ENCODE data around the gene HYAL4.

The HYAL4 gene

DNA sequence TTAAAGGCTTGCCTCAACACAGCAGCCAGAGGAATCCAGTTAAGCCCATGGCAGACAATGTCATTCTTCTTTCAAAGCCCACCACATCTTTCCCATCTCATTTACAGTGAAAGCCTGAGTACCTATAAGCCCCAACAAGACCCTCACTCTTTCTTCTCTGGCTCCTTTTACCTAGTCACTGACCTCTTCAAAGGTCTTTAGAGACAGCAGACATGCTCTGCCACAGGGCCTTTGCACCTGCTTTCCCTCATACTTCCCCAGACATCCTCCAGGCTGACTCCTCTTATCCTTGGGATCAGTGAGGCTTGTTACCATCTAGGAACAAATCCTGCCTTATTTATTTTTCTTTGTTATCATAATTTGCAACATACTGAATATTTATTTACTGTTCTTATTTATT is 17.8 kb downstream of the HYAL4 start:
- TF ChIP-seq, protein P1, sequence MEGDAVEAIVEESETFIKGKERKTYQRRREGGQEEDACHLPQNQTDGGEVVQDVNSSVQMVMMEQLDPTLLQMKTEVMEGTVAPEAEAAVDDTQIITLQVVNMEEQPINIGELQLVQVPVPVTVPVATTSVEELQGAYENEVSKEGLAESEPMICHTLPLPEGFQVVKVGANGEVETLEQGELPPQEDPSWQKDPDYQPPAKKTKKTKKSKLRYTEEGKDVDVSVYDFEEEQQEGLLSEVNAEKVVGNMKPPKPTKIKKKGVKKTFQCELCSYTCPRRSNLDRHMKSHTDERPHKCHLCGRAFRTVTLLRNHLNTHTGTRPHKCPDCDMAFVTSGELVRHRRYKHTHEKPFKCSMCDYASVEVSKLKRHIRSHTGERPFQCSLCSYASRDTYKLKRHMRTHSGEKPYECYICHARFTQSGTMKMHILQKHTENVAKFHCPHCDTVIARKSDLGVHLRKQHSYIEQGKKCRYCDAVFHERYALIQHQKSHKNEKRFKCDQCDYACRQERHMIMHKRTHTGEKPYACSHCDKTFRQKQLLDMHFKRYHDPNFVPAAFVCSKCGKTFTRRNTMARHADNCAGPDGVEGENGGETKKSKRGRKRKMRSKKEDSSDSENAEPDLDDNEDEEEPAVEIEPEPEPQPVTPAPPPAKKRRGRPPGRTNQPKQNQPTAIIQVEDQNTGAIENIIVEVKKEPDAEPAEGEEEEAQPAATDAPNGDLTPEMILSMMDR (IDR thresholded peaks at IDR 0.05; ENCODE audit: control extremely low read depth, extremely low read depth, low read depth, missing control alignments), result no peak
- POLR2A ChIA-PET, result no interaction called here
- DNase-seq (ENCODE audit: extremely low spot score), result no peak
- CTCF ChIA-PET, result no interaction called here

DNA sequence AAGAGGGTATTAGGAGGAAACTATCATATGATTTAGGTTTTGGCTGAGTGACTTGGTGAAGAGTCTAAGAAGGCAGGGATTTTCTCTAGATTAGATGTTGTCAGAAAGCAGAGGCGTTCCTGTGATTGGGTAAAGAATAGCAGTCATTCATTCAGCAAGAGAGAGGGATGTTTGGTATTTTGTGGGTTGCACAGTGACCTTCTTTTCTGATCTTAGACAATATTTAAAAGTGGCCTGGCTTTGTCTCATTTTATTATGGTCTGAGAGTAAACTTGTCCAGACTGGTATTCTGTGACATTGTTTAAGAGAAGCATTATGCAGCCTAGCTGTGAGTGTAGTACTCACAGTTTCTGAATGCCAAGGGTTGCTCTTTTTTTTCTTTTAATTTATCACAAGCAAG is 18.5 kb downstream of the HYAL4 start:
- POLR2A ChIA-PET, result no interaction called here
- no peak for DNase-seq (ENCODE audit: extremely low spot score)
- CTCF ChIA-PET, result interaction anchor here (0.9 to 4.1 kb wide), 7 partner anchors 9 to 197 kb away, joined by 3 to 82 read pairs (median 13); no protein-coding TSS in a partner anchor
- TF ChIP-seq, protein P1 (IDR thresholded peaks at IDR 0.05; ENCODE audit: control extremely low read depth, extremely low read depth, low read depth, missing control alignments), result no peak

DNA sequence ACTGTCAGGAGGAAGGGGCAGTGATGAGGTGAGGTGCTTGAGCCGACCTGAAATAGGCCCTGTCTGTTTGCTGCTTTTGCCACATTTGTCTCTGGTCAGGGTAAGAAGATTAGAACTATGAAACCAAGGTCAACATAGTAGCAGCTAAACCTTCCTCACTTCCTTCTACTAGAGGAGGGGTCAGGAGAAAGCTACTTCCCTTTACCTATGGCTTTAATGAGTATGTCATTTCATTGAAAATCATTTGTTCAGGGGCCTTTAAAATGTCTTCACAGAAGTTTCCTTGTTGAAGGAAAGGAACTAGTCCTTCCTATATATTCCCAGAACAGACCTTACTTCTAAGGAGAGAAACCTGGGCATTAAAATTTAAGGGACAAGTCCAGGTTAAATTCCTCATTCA is 19.0 kb downstream of the HYAL4 start:
- DNase-seq (ENCODE audit: extremely low spot score), result no peak

DNA sequence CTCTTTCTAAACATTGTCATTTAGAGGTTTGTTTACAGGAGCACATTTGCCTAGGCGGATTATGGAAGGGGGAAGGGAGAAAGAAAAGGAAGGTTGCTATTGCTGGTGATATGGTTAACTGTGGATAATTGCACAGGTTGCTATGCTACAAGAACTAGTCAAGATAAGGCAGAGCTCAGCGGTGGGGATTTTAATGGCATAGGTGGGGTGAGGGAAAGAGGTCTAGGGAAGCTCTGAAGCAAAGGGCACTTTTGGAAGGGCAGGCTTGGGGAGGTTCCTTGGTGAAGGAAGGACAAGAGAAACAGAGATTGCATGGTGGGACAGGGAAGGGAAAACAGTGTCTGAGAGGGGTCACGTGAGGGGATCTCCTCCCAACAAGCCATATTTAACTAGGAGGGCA is 19.5 kb downstream of the HYAL4 start:
- ChIA-PET POLR2A (no interaction called here), CTCF (interaction anchor here (0.8 to 4.1 kb wide), 26 partner anchors 8 to 219 kb away, joined by 3 to 82 read pairs (median 8); partner anchors contain the start of genes HYAL4 and WASL)
- DNase-seq (ENCODE audit: extremely low spot score), result no peak
- TF ChIP-seq, protein P1 (IDR thresholded peaks at IDR 0.05; ENCODE audit: control extremely low read depth, extremely low read depth, low read depth, missing control alignments), result no peak

More for the DNA sequence above, 19.0 kb downstream of the HYAL4 start:
- CTCF ChIA-PET, result interaction anchor here (0.9 to 4.1 kb wide), 11 partner anchors 8 to 219 kb away, joined by 3 to 82 read pairs (median 11); no protein-coding TSS in a partner anchor
- POLR2A ChIA-PET, result no interaction called here
- TF ChIP-seq, protein P1 (IDR thresholded peaks at IDR 0.05; ENCODE audit: control extremely low read depth, extremely low read depth, low read depth, missing control alignments), result no peak

DNA sequence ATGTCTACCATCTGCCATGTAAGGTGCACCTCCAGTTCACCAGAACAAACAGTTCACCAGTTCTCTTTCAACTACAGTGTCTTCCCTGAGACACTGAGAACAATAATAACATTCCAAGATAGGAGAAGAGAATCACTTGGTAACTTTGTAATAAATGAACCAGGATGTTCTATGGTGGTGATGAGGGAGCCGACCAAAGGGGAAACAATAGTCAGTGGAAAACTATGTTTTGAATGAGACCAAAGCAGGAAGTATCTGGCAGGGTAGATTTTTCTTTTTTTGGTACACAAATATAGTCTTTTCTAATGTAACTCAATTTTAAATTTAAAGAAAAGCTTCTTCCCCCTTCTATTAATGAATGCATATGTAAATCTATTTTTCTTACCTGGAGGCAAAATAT is 20.0 kb downstream of the HYAL4 start:
- TF ChIP-seq, protein P1 (IDR thresholded peaks at IDR 0.05; ENCODE audit: control extremely low read depth, extremely low read depth, low read depth, missing control alignments), result no peak
- CTCF ChIA-PET, result interaction anchor here (0.7 to 4.1 kb wide), 30 partner anchors 9 to 344 kb away, joined by 3 to 82 read pairs (median 4); partner anchors contain the start of genes HYAL4 and WASL
- POLR2A ChIA-PET, result no interaction called here
- DNase-seq (ENCODE audit: extremely low spot score), result no peak

DNA sequence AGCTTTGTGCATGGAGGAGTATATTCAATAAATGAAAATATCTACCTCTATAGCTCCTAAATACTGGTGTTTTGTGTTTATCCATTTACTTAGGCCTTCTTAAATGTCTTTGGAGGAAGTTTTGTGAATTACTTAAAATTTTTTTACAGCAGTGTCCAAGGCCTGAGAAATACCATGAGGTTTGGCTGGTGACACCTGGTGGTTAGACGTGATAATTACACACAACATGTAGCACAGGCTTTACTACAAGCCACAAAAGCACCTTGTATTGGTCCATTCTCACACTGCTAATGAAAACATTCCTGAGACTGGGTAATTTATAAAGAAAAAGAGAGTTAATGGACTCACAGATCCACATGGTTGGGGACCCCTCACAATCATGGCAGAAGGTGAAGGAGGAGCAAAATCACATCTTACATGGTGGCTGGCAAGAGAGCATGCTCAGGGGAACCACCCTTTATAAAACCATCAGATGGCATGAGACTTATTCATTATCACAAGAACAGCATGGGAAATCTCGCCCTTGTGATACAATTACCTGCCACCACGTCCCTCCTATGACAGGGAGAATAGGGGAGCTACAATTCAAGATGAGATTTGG is 20.6 kb downstream of the HYAL4 start:
- ChIA-PET POLR2A (no interaction called here), CTCF (interaction anchor here (0.7 to 4.1 kb wide), 37 partner anchors 9 to 371 kb away, joined by 3 to 82 read pairs (median 4); partner anchors contain the start of genes HYAL4 and WASL)
- peak; percentile 24 for DNase-seq (ENCODE audit: extremely low spot score)
- TF ChIP-seq, protein P1 (IDR thresholded peaks at IDR 0.05; ENCODE audit: control extremely low read depth, extremely low read depth, low read depth, missing control alignments), result peak; percentile 51

Data from GM10248 (cell line).